Epithelial cell of esophagus (primary cell): ENCODE results near the gene PTGES2.
A peak's percentile ranks its signal among the peaks of the same experiment; 100 is the strongest.

Source experiments
- DNase-seq: peaks from one replicate; pipeline ENCODE4 v3.0.0; 2010; ENCODE audit warnings: low read depth
- H3K4me3 ChIP-seq: 2 replicates; pipeline ENCODE4 v1.5.1; 2011; ENCODE audit warnings: mild to moderate bottlenecking, low read length, control low read depth
- TF ChIP-seq, protein P1 (sequence below): IDR thresholded peaks from 2 replicates; pipeline ENCODE4 v1.5.1; 2011; ENCODE audit warnings: low read depth, mild to moderate bottlenecking, low read length, control low read depth, inconsistent platforms; ENCODE audit not compliant: insufficient read depth; ENCODE audit errors: missing control alignments

PTGES2 gene

DNA sequence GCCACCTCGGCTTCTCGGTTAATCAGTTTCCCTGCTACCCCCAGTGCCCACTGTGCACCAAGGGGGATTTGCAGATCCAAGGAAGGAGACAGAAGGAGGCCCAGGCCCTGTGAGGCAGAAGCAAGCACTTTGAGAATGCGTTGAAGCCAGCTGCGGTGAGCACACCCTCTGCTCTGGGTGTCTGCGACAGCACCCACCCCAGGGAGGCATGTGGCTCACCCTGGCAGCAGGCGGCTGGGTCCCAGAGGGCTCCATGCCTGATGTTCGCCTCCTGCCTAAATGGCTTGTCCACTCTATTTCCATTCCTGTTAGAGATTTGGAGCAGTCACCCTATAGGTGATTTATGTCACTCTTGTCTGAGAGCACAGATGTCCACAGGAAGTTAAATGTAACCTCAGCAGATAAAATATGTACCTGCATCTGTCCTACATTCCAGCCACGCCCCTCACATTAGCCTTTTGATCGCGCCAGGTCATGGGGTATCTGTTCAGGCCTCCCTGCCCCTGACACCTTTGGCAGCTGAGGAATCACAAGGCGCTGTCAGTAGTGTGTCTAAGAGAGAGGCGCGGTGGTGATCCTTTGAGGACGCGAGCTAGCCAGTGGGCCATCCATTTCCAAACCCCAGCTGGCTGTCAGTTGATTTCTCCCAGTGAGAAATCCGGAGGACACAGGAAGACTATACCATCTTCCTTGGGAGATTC, 28.1 kb downstream of the PTGES2 start:
- peak overlapping the region; percentile 63 for H3K4me3 ChIP-seq
- peak; percentile 32 for DNase-seq
- TF ChIP-seq, protein P1, sequence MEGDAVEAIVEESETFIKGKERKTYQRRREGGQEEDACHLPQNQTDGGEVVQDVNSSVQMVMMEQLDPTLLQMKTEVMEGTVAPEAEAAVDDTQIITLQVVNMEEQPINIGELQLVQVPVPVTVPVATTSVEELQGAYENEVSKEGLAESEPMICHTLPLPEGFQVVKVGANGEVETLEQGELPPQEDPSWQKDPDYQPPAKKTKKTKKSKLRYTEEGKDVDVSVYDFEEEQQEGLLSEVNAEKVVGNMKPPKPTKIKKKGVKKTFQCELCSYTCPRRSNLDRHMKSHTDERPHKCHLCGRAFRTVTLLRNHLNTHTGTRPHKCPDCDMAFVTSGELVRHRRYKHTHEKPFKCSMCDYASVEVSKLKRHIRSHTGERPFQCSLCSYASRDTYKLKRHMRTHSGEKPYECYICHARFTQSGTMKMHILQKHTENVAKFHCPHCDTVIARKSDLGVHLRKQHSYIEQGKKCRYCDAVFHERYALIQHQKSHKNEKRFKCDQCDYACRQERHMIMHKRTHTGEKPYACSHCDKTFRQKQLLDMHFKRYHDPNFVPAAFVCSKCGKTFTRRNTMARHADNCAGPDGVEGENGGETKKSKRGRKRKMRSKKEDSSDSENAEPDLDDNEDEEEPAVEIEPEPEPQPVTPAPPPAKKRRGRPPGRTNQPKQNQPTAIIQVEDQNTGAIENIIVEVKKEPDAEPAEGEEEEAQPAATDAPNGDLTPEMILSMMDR = no peak

DNA sequence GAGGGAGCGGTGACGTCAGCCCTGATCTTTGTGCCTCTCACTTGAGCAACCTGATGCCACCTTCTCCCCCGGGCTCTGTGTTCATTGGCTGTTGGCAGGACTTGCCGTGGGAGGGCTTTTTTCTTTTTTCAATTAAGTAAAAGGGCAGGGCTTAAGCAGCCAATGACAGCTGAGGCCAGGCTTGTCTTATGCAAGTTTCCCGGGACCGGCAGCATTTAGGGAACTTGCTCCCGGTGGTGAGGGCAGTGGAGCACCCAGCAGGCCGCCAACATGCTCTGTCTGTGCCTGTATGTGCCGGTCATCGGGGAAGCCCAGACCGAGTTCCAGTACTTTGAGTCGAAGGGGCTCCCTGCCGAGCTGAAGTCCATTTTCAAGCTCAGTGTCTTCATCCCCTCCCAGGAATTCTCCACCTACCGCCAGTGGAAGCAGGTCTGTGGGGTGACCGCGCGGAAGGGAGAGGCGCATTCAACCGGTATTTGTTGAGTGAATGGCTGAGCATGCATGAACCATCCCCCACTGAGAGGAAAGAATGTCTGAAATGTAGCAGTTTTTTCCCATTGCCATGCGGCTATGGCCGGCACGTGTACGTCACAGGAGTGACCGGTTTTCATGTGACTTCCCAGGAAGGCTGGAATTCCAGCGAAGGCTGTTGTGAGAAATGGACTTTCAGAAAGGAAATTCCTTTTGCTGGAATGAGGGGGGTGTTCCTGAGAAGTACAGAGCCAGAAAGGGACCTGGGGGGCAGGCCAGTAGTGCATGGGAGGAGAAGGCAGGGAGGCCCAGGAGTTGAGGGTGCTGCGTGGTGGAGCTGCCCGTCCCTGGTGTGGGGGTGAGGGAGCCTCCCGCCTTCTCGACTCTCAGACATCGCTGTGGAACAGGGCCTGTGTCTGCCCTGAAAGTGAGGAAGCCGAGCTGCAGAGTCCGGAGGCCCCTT, 29.0 kb downstream of the PTGES2 start:
- peak overlapping the region; percentile 63 for H3K4me3 ChIP-seq
- DNase-seq = peak; percentile 99
- TF ChIP-seq, protein P1 = no peak

DNA sequence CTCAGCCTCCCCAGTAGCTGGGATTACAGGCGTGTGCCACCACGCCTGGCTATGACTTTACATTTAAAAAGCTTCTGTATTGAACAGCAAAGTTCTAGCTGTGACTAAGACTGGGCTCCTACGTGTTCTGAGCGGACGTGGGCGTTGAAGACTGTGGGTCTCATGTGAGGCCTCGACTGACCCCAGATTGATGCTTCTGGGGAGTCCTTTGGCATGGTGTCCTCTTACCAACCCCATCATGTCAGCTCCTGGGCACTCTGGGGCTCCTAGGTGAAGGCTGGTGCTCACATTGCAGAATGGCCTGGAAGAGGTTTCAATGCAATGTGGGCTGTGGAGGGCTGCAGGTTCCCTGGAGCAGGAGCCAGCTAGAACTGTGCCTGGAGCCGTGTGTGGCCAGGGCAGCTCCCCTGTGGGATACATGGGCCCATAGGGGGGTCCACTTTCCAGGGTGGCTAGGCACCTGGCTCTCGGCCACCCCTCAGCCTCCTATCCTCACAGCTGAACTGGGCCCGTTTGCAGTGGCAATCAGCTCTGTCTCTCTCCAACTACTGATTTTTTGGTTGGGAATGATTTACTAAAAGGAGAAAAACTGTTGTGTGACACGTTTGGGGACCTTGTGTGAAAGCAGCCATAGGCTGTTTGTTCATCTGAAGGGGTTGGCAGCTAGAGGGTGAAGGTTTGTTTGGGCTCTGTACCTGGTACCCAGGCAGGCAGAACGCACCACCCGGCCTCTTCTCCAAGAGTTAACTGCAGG, 29.8 kb downstream of the PTGES2 start:
- DNase-seq = no peak
- no peak overlapping the region for H3K4me3 ChIP-seq
- TF ChIP-seq, protein P1 = no peak

DNA sequence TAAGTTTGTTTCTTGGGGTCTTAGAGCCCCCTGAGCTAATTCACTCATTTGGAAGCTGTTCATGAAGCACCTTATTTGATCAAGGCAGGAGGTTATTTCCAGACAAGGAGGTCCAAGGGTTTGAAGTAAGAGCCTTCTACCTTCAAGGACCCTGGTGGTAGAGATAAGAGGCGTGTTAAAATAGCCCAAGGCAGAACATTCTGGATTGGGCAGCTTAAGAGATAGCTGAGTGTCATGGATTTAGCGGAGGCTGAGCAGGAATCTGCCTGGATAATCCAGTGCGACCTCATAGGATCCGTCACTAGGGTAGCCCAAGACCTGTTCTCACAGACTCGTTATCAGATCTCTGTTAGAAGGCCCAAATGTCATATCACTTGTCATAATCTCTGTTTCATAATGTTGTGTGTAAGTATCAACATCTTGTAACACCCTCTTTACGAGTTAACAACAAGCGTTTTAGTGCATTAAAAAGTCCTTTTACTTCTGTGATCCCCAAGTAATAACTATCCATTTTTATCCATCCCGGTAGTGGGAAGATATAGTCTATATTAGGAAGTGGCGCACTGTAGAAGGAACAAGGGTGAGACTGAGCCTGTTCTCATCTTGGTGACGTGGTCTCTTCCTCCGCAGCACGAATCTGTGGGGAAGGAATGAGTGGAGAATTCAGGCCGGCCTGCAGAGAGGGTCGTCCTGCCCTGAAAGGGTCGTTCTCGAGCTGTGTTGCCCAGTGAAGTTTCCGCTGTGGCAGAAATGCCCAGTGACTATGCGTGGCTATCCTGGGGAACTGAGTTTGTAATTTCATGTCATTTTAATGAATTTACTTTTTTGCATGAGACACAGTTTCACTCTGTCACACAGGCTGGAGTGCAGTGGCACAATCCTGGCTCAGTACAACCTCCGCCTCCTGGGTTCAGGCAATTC, 30.7 kb downstream of the PTGES2 start:
- TF ChIP-seq, protein P1 = no peak
- H3K4me3 ChIP-seq = no peak overlapping the region
- DNase-seq = no peak

DNA sequence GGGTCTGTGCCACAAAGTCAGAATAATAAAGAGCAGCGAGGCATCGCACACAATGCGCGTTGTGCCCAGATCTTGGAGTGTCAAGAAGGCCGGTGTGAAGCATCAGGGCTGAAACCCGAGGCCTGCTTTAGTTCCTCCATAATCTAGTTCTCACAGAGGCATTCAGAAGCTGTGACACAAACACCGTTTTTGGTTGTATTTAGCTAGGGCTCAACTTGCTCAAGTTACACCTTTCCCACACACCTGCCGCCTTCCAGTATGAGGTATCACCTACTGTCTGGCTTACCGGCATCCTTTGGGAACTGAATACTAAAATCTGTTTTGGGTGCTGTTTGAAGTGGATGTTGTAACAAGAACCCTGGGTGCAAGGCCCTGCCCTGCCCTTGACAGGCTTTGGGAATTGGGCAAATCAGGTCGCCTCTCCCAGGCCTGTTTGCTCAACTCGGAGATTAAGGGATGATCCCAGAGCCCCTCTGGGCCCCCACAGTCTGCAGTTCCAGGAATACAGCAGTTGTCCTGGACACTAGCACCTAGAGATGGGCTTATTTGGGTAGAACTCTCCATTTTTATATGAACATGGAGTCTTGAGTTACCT, 32.5 kb downstream of the PTGES2 start:
- TF ChIP-seq, protein P1 = no peak
- no peak overlapping the region for H3K4me3 ChIP-seq
- DNase-seq = no peak
